DOHH2 (cell line): ENCODE data around the gene NME9.

Experiments used
- CTCF ChIP-seq: fragments of 200-600 bp; sonication (generic); IDR thresholded peaks from one replicate; pipeline ENCODE4 v1.5.1; 2014; ENCODE audit warnings: antibody characterized with exemption, mild to moderate bottlenecking, low read depth, low read length; ENCODE audit not compliant: poor library complexity, severe bottlenecking
- EZH2phosphoT487 ChIP-seq: fragments of 200-600 bp; sonication (generic); IDR thresholded peaks from 2 replicates; pipeline ENCODE4 v1.6.1; 2017; ENCODE audit warnings: borderline replicate concordance, mild to moderate bottlenecking, antibody characterized with exemption, low read length, moderate library complexity, mixed read lengths

- TF ChIP-seq CTCF, result no peak
- TF ChIP-seq EZH2phosphoT487, result no peak
Measured at GRCh38 chr3:138253609-138254008, 76.0 kb downstream of the NME9 start.
